ENCODE data around the gene NSD2.

Gene NSD2

GRCh38 chr4:1864076-1865008 lies 6.9 kb upstream of the NSD2 start:
- DNase-seq (ENCODE audit: low spot score in 2 of 2) = no peak
- Histone ChIP-seq H3K36me3 (replicated peaks) (no peaks in the 10 kb centered on the region), H3K4me3 (no peak overlapping the region), H3K9me3 (no peaks in the 10 kb centered on the region), H3K4me1 (no peaks in the 10 kb centered on the region), H3K27me3 (ENCODE audit: low read depth) (no peaks in the 10 kb centered on the region)
- in situ Hi-C loops (cut with MboI; ENCODE audit: low sequenced_read_pairs) = no loop called here

- Histone ChIP-seq H3K4me3 (no peak overlapping the region), H3K4me1 (peaks cover 4% of the 10 kb centered on the region; the same call in 1 of the 2 replicates), H3K36me3 (replicated peaks) (no peaks in the 10 kb centered on the region), H3K27me3 (ENCODE audit: low read depth) (no peaks in the 10 kb centered on the region), H3K9me3 (no peaks in the 10 kb centered on the region)
- no peak for DNase-seq (ENCODE audit: low spot score in 2 of 2)
- in situ Hi-C loops (cut with MboI; ENCODE audit: low sequenced_read_pairs) = no loop called here
These were observed 5.0 kb upstream of the NSD2 start for GRCh38 chr4:1866189-1866661.

- Histone ChIP-seq H3K27me3 (ENCODE audit: low read depth) (no peaks in the 10 kb centered on the region), H3K36me3 (replicated peaks) (no peaks in the 10 kb centered on the region; the same call in 1 of the 2 replicates), H3K9me3 (no peaks in the 10 kb centered on the region), H3K4me3 (no peak overlapping the region), H3K4me1 (peaks cover 12% of the 10 kb centered on the region)
- DNase-seq (ENCODE audit: low spot score in 2 of 2) = no peak
- in situ Hi-C loops (cut with MboI; ENCODE audit: low sequenced_read_pairs) = no loop called here
These were observed 2.9 kb upstream of the NSD2 start for GRCh38 chr4:1868293-1868692.

GRCh38 chr4:1868912-1869311 lies 2.3 kb upstream of the NSD2 start:
- no peaks in the 10 kb centered on the region for H3K9me3 ChIP-seq
- peaks cover 18% of the 10 kb centered on the region for H3K4me1 ChIP-seq
- no peaks in the 10 kb centered on the region; the same call in none of the 2 replicates for H3K36me3 ChIP-seq (replicated peaks)
- no peaks in the 10 kb centered on the region for H3K27me3 ChIP-seq (ENCODE audit: low read depth)
- in situ Hi-C loops (cut with MboI; ENCODE audit: low sequenced_read_pairs) = no loop called here
- no peak for DNase-seq (ENCODE audit: low spot score in 2 of 2)
- no peak overlapping the region for H3K4me3 ChIP-seq

GRCh38 chr4:1869530-1870327 lies 1.5 kb upstream of the NSD2 start:
- no peak for DNase-seq (ENCODE audit: low spot score in 2 of 2)
- no peaks in the 10 kb centered on the region for H3K9me3 ChIP-seq
- H3K27me3 ChIP-seq (ENCODE audit: low read depth) = no peaks in the 10 kb centered on the region
- in situ Hi-C loops (cut with MboI; ENCODE audit: low sequenced_read_pairs) = no loop called here
- H3K4me1 ChIP-seq = peaks cover 26% of the 10 kb centered on the region
- peak overlapping the region; percentile 40 for H3K4me3 ChIP-seq
- no peaks in the 10 kb centered on the region; the same call in none of the 2 replicates for H3K36me3 ChIP-seq (replicated peaks)

GRCh38 chr4:1870328-1870577 lies 940 bp upstream of the NSD2 start:
- H3K27me3 ChIP-seq (ENCODE audit: low read depth) = no peaks in the 10 kb centered on the region
- in situ Hi-C loops (cut with MboI; ENCODE audit: low sequenced_read_pairs) = no loop called here
- H3K9me3 ChIP-seq = no peaks in the 10 kb centered on the region
- peak; percentile 81 to 91 for DNase-seq (ENCODE audit: low spot score in 2 of 2)
- no peaks in the 10 kb centered on the region; the same call in none of the 2 replicates for H3K36me3 ChIP-seq (replicated peaks)
- H3K4me1 ChIP-seq = peaks cover 28% of the 10 kb centered on the region
- peak overlapping the region; percentile 40 for H3K4me3 ChIP-seq

- Histone ChIP-seq H3K27me3 (ENCODE audit: low read depth) (no peaks in the 10 kb centered on the region), H3K9me3 (no peaks in the 10 kb centered on the region), H3K4me3 (peak overlapping the region; percentile 68), H3K36me3 (replicated peaks) (no peaks in the 10 kb centered on the region; the same call in none of the 2 replicates), H3K4me1 (peaks cover 28% of the 10 kb centered on the region)
- no peak for DNase-seq (ENCODE audit: low spot score in 2 of 2)
- in situ Hi-C loops (cut with MboI; ENCODE audit: low sequenced_read_pairs) = no loop called here
These were observed 353 bp downstream of the NSD2 start for GRCh38 chr4:1871471-1872021.

- Histone ChIP-seq H3K27me3 (ENCODE audit: low read depth) (no peaks in the 10 kb centered on the region), H3K9me3 (no peaks in the 10 kb centered on the region), H3K4me1 (peaks cover 28% of the 10 kb centered on the region), H3K36me3 (replicated peaks) (no peaks in the 10 kb centered on the region; the same call in none of the 2 replicates), H3K4me3 (peak overlapping the region; percentile 68)
- in situ Hi-C loops (cut with MboI; ENCODE audit: low sequenced_read_pairs) = no loop called here
- no peak for DNase-seq (ENCODE audit: low spot score in 2 of 2)
These were observed 1.7 kb downstream of the NSD2 start for GRCh38 chr4:1872870-1873269.

GRCh38 chr4:1873291-1873690 lies 2.1 kb downstream of the NSD2 start:
- Histone ChIP-seq H3K27me3 (ENCODE audit: low read depth) (no peaks in the 10 kb centered on the region), H3K36me3 (replicated peaks) (no peaks in the 10 kb centered on the region; the same call in none of the 2 replicates), H3K9me3 (no peaks in the 10 kb centered on the region), H3K4me3 (peak overlapping the region; percentile 68), H3K4me1 (peaks cover 28% of the 10 kb centered on the region)
- in situ Hi-C loops (cut with MboI; ENCODE audit: low sequenced_read_pairs) = no loop called here
- DNase-seq (ENCODE audit: low spot score in 2 of 2) = peak in 1 of 2 experiments; percentile 37

- Histone ChIP-seq H3K27me3 (ENCODE audit: low read depth) (no peaks in the 10 kb centered on the region), H3K9me3 (no peaks in the 10 kb centered on the region), H3K36me3 (replicated peaks) (peaks cover under 1% of the 10 kb centered on the region), H3K4me1 (peaks cover 28% of the 10 kb centered on the region), H3K4me3 (peak overlapping the region; percentile 68)
- in situ Hi-C loops (cut with MboI; ENCODE audit: low sequenced_read_pairs) = no loop called here
- no peak for DNase-seq (ENCODE audit: low spot score in 2 of 2)
These were observed 2.6 kb downstream of the NSD2 start for GRCh38 chr4:1873776-1874175.

GRCh38 chr4:1874201-1874600 lies 3.0 kb downstream of the NSD2 start:
- H3K36me3 ChIP-seq (replicated peaks) = peaks cover 3% of the 10 kb centered on the region
- in situ Hi-C loops (cut with MboI; ENCODE audit: low sequenced_read_pairs) = no loop called here
- H3K4me1 ChIP-seq = peaks cover 28% of the 10 kb centered on the region
- no peak for DNase-seq (ENCODE audit: low spot score in 2 of 2)
- no peak overlapping the region for H3K4me3 ChIP-seq
- H3K27me3 ChIP-seq (ENCODE audit: low read depth) = no peaks in the 10 kb centered on the region
- H3K9me3 ChIP-seq = no peaks in the 10 kb centered on the region

GRCh38 chr4:1879485-1879884 lies 8.3 kb downstream of the NSD2 start:
- DNase-seq (ENCODE audit: low spot score in 2 of 2) = no peak
- no peaks in the 10 kb centered on the region for H3K9me3 ChIP-seq
- no peaks in the 10 kb centered on the region for H3K27me3 ChIP-seq (ENCODE audit: low read depth)
- H3K4me3 ChIP-seq = no peak overlapping the region
- peaks cover 4% of the 10 kb centered on the region for H3K4me1 ChIP-seq
- in situ Hi-C loops (cut with MboI; ENCODE audit: low sequenced_read_pairs) = no loop called here
- peaks cover 3% of the 10 kb centered on the region; the same call in 1 of the 2 replicates for H3K36me3 ChIP-seq (replicated peaks)

- Histone ChIP-seq H3K9me3 (no peaks in the 10 kb centered on the region), H3K4me3 (no peak overlapping the region), H3K4me1 (no peaks in the 10 kb centered on the region), H3K36me3 (replicated peaks) (peaks cover 3% of the 10 kb centered on the region; the same call in 1 of the 2 replicates), H3K27me3 (ENCODE audit: low read depth) (no peaks in the 10 kb centered on the region)
- DNase-seq (ENCODE audit: low spot score in 2 of 2) = no peak
- in situ Hi-C loops (cut with MboI; ENCODE audit: low sequenced_read_pairs) = no loop called here
These were observed 9.1 kb downstream of the NSD2 start for GRCh38 chr4:1880332-1880731.
